Stimulated activated CD4-positive, alpha-beta T cell treated with anti-CD3 and anti-CD28 coated beads, Interleukin-1b, Interleukin-23, amount 100 ng/mL, for 48 hours (primary cell): Measurements from ENCODE around the gene RETREG1.
"Not testable (repeated sequence)": the region's sequence is repeated elsewhere in the genome, so short reads cannot be mapped to it uniquely, and the experiment has no call there.

ENCODE experiments used
- DNase-seq: peaks from one replicate; pipeline ENCODE4 v3.0.0-alpha.2; 2020

RETREG1 gene

GRCh38 chr5:16550316-16550952, 66.4 kb downstream of the RETREG1 start:
- DNase-seq, result peak; percentile 49

- DNase-seq, result no peak
These were observed 67.1 kb downstream of the RETREG1 start for GRCh38 chr5:16549491-16550206.

- no peak for DNase-seq
These were observed 68.0 kb downstream of the RETREG1 start for GRCh38 chr5:16548812-16549211.

- no peak for DNase-seq
These were observed 68.7 kb downstream of the RETREG1 start for GRCh38 chr5:16548115-16548514.

GRCh38 chr5:16547200-16547842, 69.5 kb downstream of the RETREG1 start:
- no peak for DNase-seq

GRCh38 chr5:16546732-16547131, 70.1 kb downstream of the RETREG1 start:
- DNase-seq, result no peak

GRCh38 chr5:16544607-16545374, 72.0 kb downstream of the RETREG1 start:
- no peak for DNase-seq

GRCh38 chr5:16543206-16543605, 73.6 kb downstream of the RETREG1 start:
- not testable (repeated sequence) for DNase-seq

- DNase-seq, result no peak
These were observed 74.6 kb downstream of the RETREG1 start for GRCh38 chr5:16542236-16542635.

GRCh38 chr5:16541592-16541991, 75.2 kb downstream of the RETREG1 start:
- DNase-seq, result not testable (repeated sequence)

- DNase-seq, result no peak
These were observed 76.4 kb downstream of the RETREG1 start for GRCh38 chr5:16540421-16540820.

GRCh38 chr5:16539169-16539666, 77.6 kb downstream of the RETREG1 start:
- DNase-seq, result no peak

- no peak for DNase-seq
These were observed 78.8 kb downstream of the RETREG1 start for GRCh38 chr5:16538006-16538405.

GRCh38 chr5:16536818-16537217, 80.0 kb downstream of the RETREG1 start:
- no peak for DNase-seq

GRCh38 chr5:16536246-16536645, 80.6 kb downstream of the RETREG1 start:
- DNase-seq, result no peak

- no peak for DNase-seq
These were observed 82.5 kb downstream of the RETREG1 start for GRCh38 chr5:16534280-16534679.

- DNase-seq, result no peak
These were observed 85.6 kb downstream of the RETREG1 start for GRCh38 chr5:16531063-16531648.

GRCh38 chr5:16529306-16529705, 87.5 kb downstream of the RETREG1 start:
- DNase-seq, result no peak

GRCh38 chr5:16528382-16529110, 88.3 kb downstream of the RETREG1 start:
- no peak for DNase-seq

GRCh38 chr5:16525651-16526050, 91.1 kb downstream of the RETREG1 start:
- no peak for DNase-seq

- DNase-seq, result no peak
These were observed 92.5 kb downstream of the RETREG1 start for GRCh38 chr5:16524286-16524685.
